HTERT RPE-1 (cell line): ENCODE measurements around the gene WDR41.
"Not testable (repeated sequence)": the region's sequence is repeated elsewhere in the genome, so short reads cannot be mapped to it uniquely, and the experiment has no call there.

ENCODE experiments used
- in situ Hi-C: fragments of 300-500 bp; cut with MboI; formaldehyde crosslinking; loops from 4 replicates; pipeline ENCODE4 v1.14.3; 2020; ENCODE audit warnings: low sequenced_read_pairs

WDR41 gene

DNA sequence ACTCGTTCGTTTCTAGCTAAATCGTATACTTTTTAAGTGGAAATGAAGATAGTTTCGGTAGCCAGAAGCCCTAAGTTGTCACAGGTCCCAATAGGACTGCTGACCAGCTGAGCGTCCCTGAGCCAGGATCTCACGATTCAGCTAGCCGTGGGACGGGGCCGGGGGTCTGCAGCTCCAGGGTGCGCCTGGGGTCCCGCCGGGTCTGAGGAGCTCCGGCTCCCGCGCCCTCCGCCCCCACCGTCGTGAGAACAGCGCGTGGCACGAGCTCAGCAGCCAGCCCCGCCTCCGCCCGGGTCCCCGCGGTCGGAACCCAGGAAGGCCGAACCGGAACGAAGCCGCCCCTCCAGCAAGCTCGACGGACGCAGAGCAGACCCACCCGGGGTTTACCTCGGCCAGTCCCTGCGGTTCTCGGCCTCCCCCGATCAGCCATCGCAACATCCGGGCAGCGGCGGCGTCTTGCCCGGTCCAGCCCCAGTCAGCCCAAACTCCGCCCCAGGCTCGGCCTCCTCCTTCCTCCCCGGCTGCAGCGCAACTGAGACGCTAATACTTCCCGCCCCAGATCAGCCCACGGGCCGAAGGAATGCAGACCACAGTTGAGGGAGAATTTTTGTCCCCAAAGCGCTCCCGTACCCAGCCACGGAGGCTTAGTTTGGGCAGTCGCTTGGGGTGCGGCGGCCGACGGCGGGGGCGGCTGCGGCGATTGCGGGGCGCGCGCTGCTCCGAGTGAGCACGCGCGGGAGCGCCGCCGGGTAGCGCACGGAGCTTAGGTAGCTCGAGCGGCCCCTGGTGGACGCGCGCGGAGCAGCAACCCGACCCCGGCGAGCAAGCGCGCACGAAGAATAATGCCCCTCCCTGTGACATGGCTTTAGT lies at the start of gene WDR41:
Gene WDR41, minus strand, starts transcription at position 534 of the 870 bp plus-strand sequence. Its CDS starts 96 bp downstream, at position 438.
- in situ Hi-C loops: no loop called here

- in situ Hi-C loops: no loop called here
Observed at GRCh38 chr5:77531297-77531696, 39.2 kb upstream of the WDR41 start.

- in situ Hi-C loops: no loop called here
Observed at GRCh38 chr5:77518304-77518703, 26.2 kb upstream of the WDR41 start.

GRCh38 chr5:77514457-77514856 lies 22.3 kb upstream of the WDR41 start:
- in situ Hi-C loops: no loop called here

DNA sequence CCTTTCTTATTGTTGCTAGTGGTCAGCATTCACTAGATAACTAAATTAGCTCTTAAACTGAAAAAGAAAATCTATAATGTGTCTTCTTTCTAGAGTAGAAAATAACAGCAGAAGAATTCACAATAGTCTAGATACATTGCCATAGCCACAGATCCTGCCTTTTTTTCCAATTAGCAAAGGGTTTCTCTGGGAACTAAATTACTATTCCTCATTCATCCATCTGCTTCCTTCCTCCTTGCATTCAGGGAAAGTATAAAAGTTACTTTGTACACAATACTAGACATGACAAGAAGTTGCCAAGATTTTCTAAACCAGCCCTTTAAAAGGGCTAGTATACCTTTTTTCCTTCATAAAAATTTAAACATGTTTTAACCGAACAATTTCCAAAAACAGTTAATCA lies 21.2 kb upstream of the WDR41 start:
- in situ Hi-C loops: no loop called here

- in situ Hi-C loops: not testable (repeated sequence)
Observed at GRCh38 chr5:77501132-77501531, 9.0 kb upstream of the WDR41 start.

DNA sequence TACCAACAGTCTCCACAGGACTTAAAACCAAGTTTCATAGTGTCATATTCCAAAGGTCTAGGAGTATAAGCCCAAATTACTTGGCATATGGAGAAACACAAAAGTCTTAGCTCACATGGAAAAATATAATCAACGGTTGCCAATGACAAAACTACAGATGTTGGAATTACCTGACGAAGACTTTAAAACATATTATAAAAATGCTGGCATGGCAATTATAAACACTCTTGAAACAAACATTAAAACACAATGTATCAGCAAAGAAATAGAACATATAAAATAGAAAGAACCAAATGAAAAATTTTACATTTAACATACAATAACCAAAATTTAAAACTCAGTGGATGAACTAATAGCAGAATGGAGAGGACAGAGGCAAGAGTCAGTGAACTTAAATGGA lies 7.9 kb upstream of the WDR41 start:
- in situ Hi-C loops: no loop called here

DNA sequence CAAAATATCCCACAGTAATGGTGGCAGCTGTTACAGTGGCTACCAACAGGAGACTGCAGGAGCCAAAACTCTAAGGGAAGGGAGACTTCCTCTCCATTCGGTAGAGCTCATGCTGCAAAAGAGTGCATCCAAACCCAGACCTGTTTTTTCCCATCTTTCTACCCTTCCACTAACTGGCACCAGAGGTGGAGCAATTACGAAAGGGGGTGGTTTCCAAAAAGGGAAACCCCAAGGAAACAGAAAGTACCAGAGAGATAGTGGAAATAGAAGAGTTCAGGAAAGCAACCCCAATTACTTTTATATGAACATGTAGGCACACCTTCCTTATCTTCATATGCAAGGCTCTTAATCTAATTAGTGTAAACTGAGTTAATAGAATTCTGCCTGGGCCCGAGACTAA lies 7.3 kb upstream of the WDR41 start:
- in situ Hi-C loops: no loop called here

- in situ Hi-C loops: no loop called here
Observed at GRCh38 chr5:77498952-77499351, 6.8 kb upstream of the WDR41 start.

GRCh38 chr5:77494935-77495334 lies 2.8 kb upstream of the WDR41 start:
- in situ Hi-C loops: no loop called here

DNA sequence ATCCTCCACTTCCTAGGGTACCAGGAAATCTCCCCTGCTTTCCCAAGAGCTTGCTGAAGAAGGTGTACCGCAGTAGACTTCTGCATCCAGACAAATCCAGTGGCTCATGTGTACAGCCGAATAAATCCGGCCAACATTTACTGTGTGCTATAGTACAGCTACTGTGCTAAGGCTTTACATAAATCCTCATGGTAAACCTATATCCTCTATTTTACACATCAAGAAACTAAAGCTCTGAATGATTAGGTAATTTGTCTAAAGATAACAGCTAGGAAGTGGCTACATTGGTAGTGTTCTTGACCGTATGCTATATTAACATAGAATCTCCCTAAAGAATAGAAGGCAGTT lies 511 bp upstream of the WDR41 start:
- in situ Hi-C loops: no loop called here

GRCh38 chr5:77490741-77491344 lies 1.3 kb downstream of the WDR41 start:
- in situ Hi-C loops: not testable (repeated sequence)

- in situ Hi-C loops: no loop called here
Observed at GRCh38 chr5:77486344-77486962, 5.7 kb downstream of the WDR41 start.

DNA sequence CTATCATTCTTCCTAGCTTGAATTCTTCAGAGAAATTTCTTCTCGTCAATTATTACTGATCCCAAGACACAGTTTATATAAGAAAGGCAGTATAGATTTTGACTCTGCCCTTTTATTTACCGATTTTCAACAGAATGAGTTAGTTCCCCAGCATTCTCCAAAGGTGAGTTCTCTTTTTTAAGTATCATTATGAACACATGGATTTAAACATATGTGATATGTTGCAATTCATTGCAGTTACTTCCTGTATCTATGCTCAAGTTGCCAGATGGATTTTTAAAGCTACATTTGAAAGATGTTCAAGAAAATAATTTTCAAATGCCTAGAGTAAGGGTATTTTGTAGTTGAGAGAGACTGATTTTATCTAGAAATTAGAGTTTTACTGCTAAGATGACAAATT lies 8.4 kb downstream of the WDR41 start:
- in situ Hi-C loops: no loop called here

- in situ Hi-C loops: not testable (repeated sequence)
Observed at GRCh38 chr5:77475041-77475440, 17.1 kb downstream of the WDR41 start.

DNA sequence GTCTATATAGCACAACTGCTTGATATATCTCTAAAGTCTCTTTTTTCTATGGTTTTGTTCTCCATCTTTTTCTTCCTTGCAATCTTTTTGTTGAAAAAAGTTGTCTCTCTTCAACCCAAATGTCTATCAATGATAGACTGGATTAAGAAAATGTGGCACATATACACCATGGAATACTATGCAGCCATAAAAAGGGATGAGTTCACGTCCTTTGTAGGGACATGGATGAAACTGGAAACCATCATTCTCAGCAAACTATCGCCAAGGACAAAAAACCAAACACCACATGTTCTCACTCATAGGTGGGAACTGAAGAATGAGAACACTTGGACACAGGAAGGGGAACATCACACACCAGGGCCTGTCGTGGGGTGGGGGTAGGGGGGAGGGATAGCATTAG lies 23.2 kb downstream of the WDR41 start:
- in situ Hi-C loops: not testable (repeated sequence)

DNA sequence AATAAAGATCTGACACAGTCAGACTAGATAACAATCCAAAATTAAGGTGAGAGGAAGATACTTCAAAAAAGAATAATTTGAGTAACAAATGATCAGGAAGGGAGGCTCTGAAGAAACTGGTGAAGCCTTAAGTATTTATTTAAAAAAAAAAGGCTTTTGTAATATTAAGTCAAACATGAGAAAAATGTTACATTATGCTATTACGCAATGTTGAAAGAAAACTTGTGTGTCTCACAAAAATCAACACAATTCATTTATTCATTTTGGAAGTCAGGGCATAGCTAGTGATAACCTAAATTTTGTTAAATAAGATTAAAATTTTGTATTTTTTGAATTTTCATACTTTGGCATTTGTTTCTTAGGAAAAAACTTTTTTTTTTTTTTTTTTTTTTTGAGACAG lies 28.2 kb downstream of the WDR41 start:
- in situ Hi-C loops: no loop called here

DNA sequence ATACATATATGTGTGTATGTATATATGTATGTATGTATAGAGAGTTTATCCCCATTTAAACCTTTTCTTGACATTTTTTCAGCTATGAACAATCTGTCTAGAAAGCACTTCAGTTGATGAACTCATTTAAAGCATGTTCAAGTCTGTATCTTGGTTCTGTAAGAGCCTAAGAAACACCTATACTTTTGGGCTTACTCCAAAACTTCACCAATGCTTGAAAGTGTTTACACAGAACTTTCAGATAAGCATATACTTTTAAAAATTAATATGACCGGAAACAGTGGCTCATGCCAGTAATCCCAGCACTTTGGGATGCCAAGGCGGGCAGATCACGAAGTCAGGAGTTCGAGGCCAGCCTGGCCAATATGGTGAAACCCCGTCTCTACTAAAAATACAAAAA lies 30.8 kb downstream of the WDR41 start:
- in situ Hi-C loops: no loop called here

DNA sequence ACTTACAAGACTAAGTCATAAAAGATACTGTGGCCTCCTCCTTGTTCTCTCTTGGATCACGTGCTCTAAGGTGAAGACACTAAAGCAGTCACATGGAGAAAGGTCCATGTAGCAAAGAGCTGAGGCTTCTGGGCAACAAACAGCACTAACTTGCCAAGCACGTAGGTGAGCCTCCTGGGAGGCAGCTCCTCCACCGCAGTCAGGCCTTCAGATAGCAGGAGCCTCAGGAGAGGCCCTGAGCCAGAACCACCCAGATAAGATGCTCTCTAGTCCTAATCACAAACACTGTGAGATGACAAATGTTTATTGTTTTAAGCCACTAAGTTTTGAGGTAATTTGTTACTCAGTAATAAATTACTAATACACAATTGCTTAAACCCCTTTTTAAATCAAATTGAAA lies 38.0 kb downstream of the WDR41 start:
- in situ Hi-C loops: no loop called here

- in situ Hi-C loops: no loop called here
Observed at GRCh38 chr5:77452351-77452750, 39.8 kb downstream of the WDR41 start.

GRCh38 chr5:77449981-77450380 lies 42.1 kb downstream of the WDR41 start:
- in situ Hi-C loops: no loop called here

GRCh38 chr5:77449277-77449676 lies 42.8 kb downstream of the WDR41 start:
- in situ Hi-C loops: no loop called here
